Muscle of back (tissue), 11 donors: ENCODE results near the gene SLC6A7. TPM values are rescaled to one million over a fixed set of nuclear protein-coding genes. Genes with fewer than 3 reads are reported as not detected.

Experiments
- DNase-seq, 3 donors: peaks; one replicate each; pipeline versions ENCODE4 v3.0.0 to v3.0.0-alpha.2; 2013
- polyA plus RNA-seq, 10 donors: library from polyadenylated mRNA; unstranded; fragments of 120-200 nt; gene quantifications; one replicate each; pipeline ENCODE4 v1.2.1, GENCODE V29; 2013; ENCODE audit not compliant: insufficient read length in 10 of 10

SLC6A7 gene
- polyA plus RNA-seq, 10 donors, result 0.15 to 1.7 (median 0.41) TPM

DNA sequence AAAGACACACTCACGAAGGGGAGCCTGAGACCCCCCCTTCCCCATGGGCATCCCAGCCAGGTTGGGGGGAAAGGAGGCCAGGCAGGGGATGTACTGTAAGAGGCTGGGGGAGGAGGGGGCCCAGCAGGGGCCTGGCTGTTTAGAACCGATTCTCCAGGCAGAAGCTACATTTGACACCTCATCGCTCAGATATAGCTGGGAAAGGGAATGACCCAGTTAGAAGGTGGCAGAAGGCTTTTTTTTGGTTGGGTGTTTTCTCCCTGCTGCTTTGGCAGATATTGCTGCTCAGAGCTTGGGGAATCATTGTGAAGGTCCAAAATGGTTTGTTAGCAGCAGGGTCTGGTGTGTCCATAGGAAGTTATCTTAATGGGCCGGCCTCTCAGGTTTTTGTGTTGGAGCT lies 17.3 kb upstream of the SLC6A7 start:
- no peak for DNase-seq

DNA sequence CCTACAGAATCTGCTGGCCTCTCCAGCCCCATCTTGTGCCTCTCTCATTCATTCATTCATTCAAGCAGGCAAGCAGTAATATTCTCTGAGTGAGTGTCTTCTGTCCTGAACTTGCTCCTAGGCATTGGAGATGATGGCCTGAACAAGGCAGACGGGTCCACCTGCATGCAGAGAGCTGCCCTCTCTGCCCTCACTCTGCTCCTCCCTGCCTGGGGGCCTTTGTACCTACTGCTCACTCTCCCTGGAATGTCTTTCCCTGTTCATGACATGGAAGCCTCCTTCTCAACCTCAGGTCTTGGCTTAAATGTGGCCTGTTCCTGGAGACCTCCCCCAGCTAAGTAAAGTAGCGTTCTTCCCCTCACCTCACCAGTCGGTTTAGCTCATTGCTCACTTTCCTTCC lies 16.7 kb upstream of the SLC6A7 start:
- no peak for DNase-seq

DNA sequence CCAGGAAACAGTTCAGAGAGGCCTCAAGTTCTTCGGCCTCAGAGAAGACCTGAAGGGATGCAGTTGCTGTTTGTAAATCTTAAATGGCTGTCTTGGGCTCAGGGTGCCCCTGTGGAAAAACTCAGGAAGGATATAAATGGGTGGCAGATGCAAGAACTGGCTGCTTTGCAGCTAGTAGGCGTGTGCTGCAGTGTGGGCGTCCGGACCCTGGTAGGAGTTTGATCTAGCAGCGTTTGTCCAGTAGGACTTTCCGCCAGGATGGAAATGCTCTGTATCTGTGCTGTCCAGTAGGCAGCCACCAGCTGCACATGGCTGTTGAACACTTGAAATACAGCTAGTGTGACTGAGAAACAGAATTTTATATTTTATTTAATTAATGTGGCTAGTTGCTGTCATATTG lies 15.6 kb upstream of the SLC6A7 start:
- DNase-seq, result no peak

DNA sequence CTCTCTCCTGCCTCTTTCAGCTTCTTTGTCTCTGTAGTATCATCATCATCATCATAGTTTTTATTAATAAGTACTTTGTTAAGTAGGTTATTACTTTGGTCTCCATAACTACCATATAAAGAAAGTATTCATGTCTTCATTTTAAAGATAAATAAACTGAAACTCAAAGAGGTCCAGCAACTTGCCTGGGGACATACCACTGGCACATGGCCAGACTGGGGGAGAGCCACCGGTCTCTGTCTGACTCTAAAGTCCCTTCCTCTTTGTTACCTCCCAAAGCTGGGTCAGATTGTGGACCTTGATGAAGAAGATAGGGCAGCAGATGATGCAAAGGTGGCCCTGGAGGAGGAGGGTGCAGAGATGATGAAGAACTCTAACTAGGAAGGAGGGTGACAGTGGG lies 14.8 kb upstream of the SLC6A7 start:
- DNase-seq, result no peak

DNA sequence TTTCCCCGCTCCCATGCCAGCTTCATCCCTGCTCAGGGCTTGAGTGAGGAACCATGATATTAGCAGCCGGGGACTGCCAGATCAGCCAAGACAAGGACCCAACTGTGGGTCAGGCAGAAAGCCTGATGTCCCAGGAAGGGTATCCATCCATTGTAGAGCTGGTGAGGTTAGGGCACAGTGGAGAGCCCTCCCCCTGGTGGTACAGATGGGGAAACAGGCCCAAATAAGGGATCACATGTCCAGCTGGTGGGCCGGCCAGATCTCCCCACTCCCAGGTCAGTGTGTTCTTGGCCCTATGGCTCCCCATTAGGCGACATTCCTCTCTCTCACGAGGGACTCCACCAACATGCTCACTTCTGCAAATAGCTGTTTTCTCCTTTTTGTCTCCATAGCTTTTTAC lies 14.3 kb upstream of the SLC6A7 start:
- no peak for DNase-seq

DNA sequence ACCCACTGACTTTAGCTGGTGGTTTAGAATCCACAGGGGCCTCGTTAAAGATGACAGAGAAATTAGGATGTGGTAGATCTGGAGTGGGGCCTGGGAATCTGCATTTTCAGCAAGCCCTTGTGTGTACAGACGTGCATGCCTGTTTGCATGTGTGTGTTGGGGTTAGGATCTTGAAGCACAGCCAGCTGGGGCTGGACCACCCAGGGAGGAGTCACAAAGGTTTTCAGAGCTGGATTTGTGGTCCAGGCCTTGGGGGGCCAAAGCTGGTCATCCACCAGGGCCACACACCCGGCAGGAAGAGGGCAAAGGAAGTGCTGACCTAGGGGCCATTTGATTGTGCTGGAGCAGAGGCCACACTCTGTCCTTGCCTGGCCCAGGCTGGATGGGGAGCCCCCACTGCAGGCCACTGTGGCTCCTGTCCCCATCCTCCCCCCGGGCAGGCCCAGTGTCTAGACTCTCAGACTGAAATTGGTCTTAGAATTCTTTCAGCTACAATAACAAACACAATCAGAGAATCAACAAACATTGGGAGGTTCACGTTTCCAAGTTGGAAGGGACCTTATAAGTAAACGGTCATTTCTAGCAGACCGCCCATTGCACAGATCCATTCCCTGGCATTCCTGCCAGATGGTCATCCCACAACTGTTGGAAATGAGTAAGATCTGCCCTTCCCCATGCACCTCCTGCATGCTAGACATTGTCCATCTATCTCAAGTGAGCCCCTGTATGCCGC lies 13.0 kb upstream of the SLC6A7 start:
- DNase-seq, result no peak

DNA sequence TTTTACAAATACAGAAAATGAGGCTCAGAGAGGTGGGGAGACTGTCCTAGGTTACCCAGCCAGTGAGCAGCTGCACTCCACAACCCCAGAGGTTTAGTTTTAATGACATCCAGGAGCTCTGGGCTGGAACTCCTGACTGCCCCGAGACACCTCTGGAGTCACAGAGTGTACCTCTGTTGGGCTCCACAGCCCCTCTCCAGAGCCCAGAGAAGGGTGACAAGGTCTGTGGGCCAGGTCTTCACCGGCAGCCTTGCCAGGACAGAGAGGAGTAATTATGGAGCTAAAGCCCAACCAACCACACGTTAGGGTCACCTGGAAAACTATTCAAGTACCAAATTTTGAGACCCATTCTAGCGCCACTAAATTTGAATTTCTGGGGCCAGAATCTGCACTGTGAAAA lies 12.1 kb upstream of the SLC6A7 start:
- no peak for DNase-seq

DNA sequence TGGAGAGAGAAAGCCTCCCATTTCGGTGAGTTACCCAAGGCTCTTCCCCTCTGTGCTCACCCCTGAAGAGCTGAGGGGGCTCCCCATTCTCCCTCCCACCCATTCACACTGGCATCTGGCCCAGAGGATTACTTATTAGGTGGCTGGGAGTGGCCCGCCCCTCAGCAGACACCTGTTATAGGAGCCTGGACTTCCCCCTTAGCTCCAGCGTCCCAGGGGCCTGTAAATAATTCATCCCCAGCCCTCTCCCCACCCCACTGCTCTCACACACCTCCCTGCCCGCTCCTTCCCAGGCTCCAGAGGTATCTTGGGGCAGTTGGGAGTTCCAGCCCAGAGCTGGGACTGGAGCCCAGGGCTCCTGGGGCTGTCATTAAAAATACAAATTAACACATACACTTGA lies 11.6 kb upstream of the SLC6A7 start:
- no peak for DNase-seq

DNA sequence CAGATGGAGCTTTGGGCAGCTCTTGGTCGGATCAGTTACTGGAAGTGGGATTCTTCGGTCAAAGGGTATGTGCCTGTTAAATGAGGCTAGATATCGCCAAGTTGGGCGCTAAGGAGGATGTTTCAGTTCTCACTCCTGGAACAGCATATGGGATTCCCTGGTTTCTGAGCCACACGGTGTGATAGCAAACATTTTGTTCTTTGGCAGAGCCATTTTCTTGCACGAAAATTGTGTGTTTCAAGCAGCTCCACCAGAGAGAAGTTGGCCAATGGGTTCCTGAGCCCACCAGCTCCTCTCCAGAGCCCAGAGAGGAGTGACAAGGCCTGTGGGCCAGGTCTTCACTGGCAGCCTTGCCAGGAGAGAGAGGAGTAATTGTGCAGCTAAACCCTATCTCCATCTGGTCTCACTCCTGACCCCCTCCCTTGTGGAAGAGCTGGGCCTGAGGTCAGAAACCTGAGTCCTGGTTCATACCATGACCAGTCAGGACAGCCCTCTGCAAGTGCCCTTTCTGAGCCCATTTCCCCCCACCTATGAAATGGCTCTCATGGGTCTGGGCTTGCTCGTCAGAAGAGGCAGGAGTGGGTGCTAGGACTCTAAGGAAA lies 10.7 kb upstream of the SLC6A7 start:
- DNase-seq, result peak in 1 of 3 donors; percentile 45

DNA sequence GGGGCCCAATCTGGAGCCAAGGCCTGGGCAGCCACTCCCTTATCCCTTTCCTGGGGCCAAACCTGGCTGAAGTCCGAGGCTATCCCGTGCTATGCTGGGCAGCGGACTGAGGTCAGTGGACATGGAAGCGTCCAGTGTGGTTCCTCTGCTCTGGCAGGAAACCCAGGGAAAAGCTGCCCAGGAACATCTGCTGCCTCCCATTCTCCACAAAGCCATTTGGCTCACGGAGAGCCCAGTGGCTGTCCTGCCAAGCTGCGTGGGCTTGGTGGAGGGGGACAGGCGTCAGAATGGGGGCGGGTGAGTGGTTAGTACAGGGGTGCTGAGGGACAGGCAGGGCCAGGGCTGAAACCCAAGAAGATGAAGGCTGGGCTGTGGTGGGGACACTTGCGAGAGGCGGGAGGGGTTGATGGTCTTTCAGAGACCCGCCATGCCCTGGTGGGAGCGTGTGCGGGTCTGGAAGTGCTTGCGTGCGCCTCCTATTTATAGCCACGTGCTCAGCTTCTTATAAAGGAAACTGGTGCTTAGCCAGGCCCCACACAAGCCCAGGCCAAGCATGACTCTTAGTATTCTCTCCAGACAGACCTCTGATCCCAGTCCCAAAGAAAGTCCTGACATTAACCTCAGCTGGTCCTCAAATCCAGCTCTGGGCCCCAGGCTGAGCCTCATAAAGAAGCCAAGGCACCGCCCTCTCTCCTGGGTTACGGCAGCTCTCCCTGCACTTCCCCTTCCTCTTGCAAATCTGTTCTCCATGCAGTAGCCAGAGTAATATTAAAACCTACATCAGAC lies 9.4 kb upstream of the SLC6A7 start:
- peak; percentile 72 to 95 (median 89) for DNase-seq

DNA sequence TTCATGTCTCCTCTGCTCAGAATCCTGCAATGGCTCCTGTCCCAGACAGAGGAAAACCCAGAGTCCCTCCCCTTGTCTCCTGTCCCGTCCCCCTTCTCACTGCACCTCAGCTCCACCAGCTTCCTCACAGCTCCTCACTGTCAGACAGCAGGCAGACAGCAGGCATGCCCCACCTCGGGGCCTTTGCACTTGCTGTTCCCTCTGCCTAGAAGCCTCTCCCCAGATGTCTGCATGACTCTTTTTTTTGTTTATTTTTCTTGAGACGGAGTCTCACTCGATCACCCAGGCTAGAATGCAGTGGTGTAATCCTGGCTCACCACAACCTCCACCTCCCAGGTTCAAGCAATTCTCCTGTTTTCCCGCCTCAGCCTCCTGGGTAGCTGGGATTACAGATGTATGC lies 8.8 kb upstream of the SLC6A7 start:
- no peak for DNase-seq

DNA sequence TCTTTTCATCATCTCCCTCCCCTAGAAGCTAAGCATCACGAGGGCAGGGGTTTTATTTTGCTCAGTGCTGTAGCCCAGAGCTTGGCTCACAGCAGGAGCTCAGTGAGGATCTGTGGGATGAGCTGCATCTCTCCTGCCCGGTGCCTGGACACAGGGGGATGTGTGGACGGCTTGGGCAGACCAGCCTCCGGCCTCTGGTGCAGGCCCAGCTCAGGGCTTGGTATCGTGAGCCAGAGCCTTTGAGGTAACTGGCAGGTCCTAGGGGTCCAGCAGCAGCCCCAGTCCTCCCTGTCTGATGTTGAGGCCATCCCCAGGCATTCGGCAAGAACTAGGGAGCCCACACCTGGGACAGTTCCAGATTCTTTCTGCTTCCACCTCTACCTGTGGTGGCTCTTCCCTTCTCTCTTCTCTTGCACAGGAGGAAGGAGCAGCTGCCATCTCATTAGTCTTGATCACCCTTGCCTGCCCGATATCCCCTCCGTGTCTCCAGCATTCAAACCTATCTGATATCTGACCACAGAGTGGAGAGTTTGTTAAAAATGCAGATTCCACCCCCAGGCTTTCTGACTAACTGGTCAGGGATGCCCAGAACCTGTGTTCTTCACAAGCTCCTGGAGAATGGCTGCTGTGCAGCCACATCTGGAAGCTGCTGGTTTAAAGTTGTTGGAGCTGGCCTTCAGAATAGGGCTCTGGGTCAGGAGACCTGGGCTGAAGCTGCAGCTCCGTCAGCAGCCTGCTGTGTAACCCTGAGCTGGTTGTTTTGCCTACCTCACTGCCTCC lies 7.9 kb upstream of the SLC6A7 start:
- DNase-seq, result no peak

DNA sequence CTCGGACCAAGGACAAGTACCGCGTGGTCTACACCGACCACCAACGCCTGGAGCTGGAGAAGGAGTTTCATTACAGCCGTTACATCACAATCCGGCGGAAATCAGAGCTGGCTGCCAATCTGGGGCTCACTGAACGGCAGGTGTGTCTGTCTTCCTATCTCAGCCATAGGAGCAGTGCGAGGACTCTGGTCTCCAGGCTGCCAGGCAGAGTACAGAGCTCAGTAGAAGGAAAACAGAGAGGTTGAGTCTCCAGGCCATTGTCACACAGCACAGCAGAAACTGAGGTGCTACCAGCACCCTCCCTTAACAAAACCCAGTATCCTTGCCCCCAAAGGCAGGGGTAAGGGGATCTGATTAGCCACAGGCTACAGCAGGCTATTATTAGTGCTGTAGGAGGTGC lies 7.1 kb upstream of the SLC6A7 start:
- DNase-seq, result no peak

DNA sequence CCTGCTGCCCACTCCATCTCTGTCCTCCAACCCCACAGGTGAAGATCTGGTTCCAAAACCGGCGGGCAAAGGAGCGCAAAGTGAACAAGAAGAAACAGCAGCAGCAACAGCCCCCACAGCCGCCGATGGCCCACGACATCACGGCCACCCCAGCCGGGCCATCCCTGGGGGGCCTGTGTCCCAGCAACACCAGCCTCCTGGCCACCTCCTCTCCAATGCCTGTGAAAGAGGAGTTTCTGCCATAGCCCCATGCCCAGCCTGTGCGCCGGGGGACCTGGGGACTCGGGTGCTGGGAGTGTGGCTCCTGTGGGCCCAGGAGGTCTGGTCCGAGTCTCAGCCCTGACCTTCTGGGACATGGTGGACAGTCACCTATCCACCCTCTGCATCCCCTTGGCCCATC lies 6.4 kb upstream of the SLC6A7 start:
- DNase-seq, result no peak

DNA sequence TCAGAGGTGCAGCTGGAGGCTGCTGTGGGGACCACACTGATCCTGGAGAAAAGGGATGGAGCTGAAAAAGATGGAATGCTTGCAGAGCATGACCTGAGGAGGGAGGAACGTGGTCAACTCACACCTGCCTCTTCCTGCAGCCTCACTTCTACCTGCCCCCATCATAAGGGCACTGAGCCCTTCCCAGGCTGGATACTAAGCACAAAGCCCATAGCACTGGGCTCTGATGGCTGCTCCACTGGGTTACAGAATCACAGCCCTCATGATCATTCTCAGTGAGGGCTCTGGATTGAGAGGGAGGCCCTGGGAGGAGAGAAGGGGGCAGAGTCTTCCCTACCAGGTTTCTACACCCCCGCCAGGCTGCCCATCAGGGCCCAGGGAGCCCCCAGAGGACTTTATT lies 5.9 kb upstream of the SLC6A7 start:
- no peak for DNase-seq

DNA sequence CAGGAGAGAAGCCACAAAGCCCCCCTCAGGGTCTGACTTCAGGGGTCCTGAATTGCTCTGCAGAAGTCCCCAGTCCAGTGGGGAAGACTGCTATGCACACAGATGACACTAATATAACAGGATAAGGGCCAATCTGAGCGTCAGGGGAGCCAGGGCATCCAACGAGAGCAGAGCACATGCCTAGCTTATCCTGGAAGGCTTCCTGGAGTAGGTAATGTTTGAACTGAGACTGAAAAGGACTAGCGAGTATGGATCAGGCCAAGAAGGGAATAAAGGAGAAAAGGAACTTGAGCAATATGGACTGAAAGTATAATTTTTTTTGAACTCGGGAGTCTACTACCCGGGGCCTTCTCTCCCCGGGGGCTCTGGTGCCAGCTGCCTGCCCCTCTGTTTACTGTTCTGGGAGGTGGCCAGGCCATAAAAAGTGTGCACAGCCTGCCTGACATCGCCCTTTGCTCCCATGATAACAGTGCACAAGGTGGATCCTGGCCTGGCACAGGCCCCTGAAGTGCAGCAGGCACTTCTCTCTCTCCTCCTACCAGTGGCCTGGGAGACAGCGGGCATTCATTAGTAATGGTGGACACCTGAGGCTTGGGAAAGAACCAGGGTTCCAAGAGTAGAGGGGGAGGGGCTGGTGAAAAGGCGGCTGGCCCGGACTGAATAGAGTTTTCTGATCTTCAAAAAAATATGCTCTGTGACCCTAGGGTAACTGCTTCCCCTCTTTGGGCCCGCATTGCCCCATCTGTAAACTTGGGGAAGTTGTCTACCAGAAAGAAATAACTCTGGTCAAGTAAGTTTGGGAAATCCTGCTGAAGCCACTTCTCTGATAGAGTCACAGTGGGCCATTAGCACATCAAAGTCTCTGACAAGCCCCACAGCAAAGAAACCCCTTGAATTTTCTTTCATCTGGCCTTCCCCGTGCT lies 4.6 kb upstream of the SLC6A7 start:
- no peak for DNase-seq

DNA sequence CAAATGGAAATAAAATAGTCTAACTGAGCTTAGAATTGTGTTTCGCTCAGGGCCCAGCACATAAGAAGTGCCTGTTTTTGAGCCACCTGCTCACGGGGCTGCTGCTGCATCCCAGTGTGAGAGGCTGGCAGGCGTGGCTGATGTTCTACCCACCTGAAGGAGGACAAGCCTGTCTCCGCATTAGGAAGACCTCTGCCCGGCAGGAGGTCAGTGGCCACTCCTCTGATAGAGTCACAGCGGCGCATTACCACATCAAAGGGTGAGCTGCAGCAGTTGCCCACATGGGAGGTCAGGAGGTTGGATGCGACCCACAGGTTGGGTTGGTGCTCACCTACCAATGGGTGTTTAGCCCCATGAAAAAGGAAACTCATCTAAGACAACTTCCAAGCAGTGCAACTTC lies 3.7 kb upstream of the SLC6A7 start:
- DNase-seq, result no peak

DNA sequence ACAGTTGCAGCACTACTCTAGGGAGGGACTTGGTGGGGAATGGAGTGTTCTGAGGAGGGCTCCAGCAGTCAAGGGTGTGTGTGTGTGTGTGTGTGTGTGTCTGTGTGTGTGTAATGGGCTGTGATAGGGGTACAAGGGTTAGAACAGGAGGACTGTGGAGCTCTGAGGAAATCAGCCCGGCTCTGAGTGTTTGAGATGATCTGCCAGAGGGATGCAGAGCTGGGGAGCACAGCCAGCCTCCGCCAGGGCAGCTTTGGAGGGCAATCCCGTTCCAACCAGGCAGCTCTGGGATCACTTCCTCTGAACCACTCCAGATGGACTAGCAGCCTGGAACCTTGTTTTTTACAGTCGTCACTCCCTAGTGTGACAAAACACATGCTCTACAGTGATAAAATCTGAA lies 3.0 kb upstream of the SLC6A7 start:
- no peak for DNase-seq

DNA sequence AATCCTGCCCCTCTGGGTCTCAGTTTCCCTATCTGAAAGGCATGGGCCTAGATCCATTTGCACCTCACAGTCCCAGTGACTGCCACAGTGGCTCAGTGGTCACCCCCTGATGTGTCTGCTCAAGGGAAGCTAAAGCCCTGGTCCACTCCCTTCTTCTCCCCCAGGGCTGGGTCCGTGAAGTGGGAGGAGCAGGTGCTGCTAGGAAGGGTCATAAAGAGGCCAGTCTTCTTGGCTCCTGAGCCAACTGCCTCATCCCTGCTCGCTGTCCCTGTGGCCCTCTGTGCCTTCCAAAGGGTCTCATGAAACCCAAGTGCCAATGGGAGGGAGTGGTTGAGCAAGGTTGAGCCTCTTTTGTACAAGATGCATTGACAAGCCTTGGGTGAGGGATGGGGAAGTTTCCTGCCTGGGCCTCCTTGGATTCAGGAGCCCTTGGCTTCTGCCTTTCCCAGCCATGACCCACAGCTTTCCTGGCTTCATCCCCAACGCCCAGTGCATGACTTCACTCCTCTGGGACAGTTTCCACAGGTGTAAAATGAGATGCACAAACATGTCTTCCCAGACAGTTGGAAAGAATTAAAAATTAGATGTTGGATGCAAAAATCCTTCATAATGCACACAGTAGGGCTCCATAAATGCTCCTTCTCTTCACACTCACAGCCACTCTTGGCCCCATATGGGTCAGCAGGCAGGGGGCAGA lies 1.6 kb upstream of the SLC6A7 start:
- no peak for DNase-seq

DNA sequence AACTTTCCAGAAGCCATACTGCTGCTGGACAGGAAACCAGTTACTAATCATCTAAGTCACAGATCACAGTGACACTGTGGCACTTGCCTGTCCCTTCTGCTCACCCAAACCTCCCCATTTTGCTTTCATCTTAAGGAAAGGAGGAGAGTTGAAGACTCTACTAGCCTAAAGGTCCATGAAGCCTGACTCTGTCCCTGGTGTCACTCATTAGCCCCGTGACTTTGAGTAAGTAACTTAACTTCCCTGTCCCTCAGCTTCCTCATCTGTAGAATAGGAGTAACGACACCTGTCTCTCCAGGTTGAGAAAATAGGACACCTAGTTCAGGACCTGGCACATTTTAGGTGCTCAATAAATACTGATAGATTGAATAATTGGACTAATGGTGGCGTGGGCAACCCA lies 536 bp upstream of the SLC6A7 start:
- DNase-seq, result no peak
